Erythroblast (primary cell): ENCODE data around the gene FER.

Source experiments
- DNase-seq, 2 experiments: peaks; one replicate each; lab custom pipeline; 2025; lab: John Stamatoyannopoulos, UW
- GATA1 ChIP-seq: IDR thresholded peaks from 2 replicates; pipeline ENCODE4 v1.6.1; 2011; ENCODE audit warnings: low read depth, mild to moderate bottlenecking, control low read depth, low read length, moderate library complexity
- POLR2A ChIP-seq: IDR thresholded peaks from 2 replicates; pipeline ENCODE4 v1.6.1; 2011; ENCODE audit warnings: mild to moderate bottlenecking, low read length

The FER gene

GRCh38 chr5:109060378-109061025 is 312.8 kb downstream of the FER start:
- TF ChIP-seq POLR2A (no peak), GATA1 (no peak)
- DNase-seq = no peak

GRCh38 chr5:109062664-109063063 is 315.0 kb downstream of the FER start:
- no peak for DNase-seq
- TF ChIP-seq GATA1 (no peak), POLR2A (no peak)

DNA sequence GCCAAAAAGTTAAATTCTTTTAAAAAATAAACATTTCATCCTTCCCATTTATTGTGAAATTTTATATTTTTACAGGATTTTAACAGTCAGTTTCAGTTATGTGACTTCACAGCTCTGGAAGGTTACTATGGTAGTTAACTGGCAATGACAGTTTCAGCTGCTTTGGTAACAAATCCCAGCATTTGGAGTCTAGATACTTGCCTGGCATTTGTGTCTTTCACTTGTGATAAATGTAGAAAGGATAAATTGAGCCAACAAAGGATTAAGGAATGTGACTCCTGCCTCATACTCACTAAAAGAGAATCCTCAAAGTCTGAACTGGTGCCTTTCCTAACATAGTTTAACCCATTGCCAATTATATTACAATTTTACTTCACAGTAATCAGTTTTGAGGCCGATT is 315.5 kb downstream of the FER start:
- no peak for TF ChIP-seq GATA1
- TF ChIP-seq POLR2A = no peak
- no peak for DNase-seq

DNA sequence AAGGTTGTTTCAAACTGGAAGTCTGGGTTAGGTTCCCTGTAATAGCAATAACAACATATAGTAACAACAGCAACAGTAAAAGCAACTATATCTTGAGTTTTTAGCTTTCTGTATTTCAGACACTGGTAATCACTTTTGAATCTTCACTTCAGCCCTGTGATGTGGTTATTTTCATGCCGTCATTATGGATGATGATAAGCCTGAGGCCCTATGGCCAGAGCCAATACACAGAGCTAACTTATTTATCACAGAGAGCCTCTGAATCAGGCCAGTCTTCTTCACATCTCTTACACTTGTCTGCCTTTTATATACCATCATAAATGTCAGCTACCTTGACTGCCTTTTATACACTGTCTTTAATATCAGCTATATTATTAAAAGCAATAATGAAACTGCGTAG is 329.0 kb downstream of the FER start:
- no peak for DNase-seq

GRCh38 chr5:109078448-109078847 is 330.8 kb downstream of the FER start:
- no peak for DNase-seq
- TF ChIP-seq POLR2A = no peak
- no peak for TF ChIP-seq GATA1

More for the DNA sequence above, 329.0 kb downstream of the FER start:
- TF ChIP-seq GATA1 (no peak), POLR2A (no peak)

DNA sequence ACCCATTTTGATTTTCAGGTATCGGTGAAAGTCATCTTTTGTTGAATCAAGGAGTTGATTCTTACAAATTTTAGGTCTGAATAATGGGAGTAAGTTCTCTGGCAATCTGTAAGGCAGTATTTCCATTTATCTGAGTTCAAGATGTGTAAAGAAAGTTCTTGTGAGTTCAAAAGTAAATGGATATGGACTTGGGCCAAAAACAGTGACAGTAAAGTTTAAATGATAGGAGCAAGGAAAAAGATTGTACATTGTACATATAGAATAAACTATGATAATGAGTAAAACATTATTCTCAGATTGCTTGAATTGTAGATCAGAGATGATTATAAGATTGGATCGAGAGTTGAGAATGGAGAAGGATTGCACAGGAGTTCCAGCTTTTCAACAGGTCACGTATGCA is 332.8 kb downstream of the FER start:
- TF ChIP-seq POLR2A (no peak), GATA1 (no peak)
- no peak for DNase-seq

GRCh38 chr5:109080896-109081295 is 333.2 kb downstream of the FER start:
- no peak for DNase-seq
- TF ChIP-seq POLR2A (no peak), GATA1 (no peak)

- DNase-seq = no peak
- TF ChIP-seq GATA1 (no peak), POLR2A (no peak)
These were observed 336.2 kb downstream of the FER start for GRCh38 chr5:109083937-109084336.

GRCh38 chr5:109089191-109089590 is 341.5 kb downstream of the FER start:
- TF ChIP-seq GATA1 = no peak
- TF ChIP-seq POLR2A = no peak
- DNase-seq = no peak

- no peak for DNase-seq
- TF ChIP-seq POLR2A = no peak
- no peak for TF ChIP-seq GATA1
These were observed 351.4 kb downstream of the FER start for GRCh38 chr5:109099081-109099480.

GRCh38 chr5:109100971-109101370 is 353.3 kb downstream of the FER start:
- no peak for DNase-seq
- TF ChIP-seq GATA1 = no peak
- no peak for TF ChIP-seq POLR2A

GRCh38 chr5:109102096-109102690 is 354.5 kb downstream of the FER start:
- DNase-seq = no peak
- no peak for TF ChIP-seq POLR2A
- TF ChIP-seq GATA1 = no peak

DNA sequence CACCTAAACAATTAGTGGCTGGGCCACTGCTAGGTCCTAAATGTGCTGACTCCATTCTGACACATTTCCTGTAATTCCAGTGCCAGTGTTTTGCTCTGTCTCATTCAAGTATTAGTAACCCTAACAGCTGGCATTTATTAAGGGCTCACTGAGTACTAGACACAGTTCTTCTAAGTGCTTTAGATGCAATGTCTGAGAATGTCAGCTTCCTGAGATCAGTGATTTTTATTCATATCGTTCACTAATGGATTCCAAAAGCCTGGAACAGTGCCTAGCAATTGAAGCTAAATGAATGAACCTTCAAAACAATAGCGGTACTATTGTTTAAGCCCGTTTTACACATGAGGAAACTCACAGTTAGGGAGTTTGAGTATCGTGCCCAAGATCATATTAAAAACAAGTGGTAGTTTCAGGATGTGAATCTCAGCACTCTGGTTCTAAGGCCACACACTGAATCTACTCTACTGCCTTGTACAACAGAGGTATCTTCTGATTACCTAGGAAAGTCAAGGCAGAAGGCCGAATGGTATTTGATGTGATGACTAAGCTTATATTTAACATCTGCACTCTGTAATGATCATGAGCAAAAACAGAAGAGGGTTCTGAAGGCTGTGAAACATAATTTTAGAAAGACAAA is 358.1 kb downstream of the FER start:
- TF ChIP-seq POLR2A = no peak
- no peak for TF ChIP-seq GATA1
- DNase-seq = no peak

- no peak for DNase-seq
- no peak for TF ChIP-seq POLR2A
- no peak for TF ChIP-seq GATA1
These were observed 364.0 kb downstream of the FER start for GRCh38 chr5:109111680-109112079.
